NCI-H146 (cell line): ENCODE results near the gene DHX36.

ENCODE experiments used
- DNase-seq: peaks from one replicate; lab custom pipeline; 2025; lab: John Stamatoyannopoulos, UW

Gene DHX36

DNA sequence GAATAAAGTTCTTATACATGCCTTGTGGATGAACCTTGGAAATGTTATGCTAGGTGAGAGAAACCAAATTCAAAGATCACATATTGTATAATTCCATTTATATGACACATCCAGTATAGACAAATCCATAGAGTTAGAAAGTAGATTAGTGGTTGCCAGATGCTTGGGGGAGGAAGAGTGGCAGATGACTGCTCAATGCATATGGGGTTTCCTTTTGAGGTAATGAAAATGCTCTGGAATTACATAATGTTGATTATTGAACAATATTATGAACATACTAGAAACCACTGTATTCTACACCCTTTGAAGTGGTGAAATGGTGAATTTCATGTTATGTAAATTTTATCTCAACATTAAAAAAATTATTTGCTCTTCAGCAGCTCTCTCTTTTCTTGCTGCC, 100.8 kb downstream of the DHX36 start:
- DNase-seq = no peak
